ENCODE results near the gene ABR.

- no peak for TF ChIP-seq POLR2A (IDR thresholded peaks at IDR 0.05)
- no peak for TF ChIP-seq CTCF (IDR thresholded peaks at IDR 0.05)
- no peak for TF ChIP-seq EP300 (IDR thresholded peaks at IDR 0.05; ENCODE audit: low read depth)
Measured at GRCh38 chr17:975371-975915, 204.3 kb downstream of the ABR start.

Data from transverse colon (tissue), 3 donors.